MM.1S (cell line): ENCODE measurements around the gene NOC4L.

ENCODE experiments used
- DNase-seq: peaks from one replicate; pipeline ENCODE4 v3.0.0-alpha.2; 2015
- H2AFZ ChIP-seq: fragments of 300-600 bp; sonication (generic); 2 replicates; pipeline ENCODE4 v1.6.0; 2016; ENCODE audit warnings: antibody characterized with exemption, low read length
- H3F3A ChIP-seq: fragments of 300-600 bp; sonication (generic); 2 replicates; pipeline ENCODE4 v1.6.1; 2016; ENCODE audit warnings: mild to moderate bottlenecking, antibody characterized with exemption, low read length, moderate library complexity, mixed read lengths; ENCODE audit not compliant: insufficient read depth
- H3K27ac ChIP-seq: fragments of 300-600 bp; sonication (generic); 2 replicates; pipeline ENCODE4 v1.5.1; 2016; ENCODE audit warnings: mild to moderate bottlenecking, low read length
- H3K27me3 ChIP-seq: fragments of 300-600 bp; sonication (generic); replicated peaks from 2 replicates; pipeline ENCODE4 v1.6.0; 2016; ENCODE audit warnings: low read length; ENCODE audit not compliant: insufficient read depth
- H3K36me3 ChIP-seq: fragments of 300-600 bp; sonication (generic); replicated peaks from 2 replicates; pipeline ENCODE4 v1.6.1; 2016; ENCODE audit warnings: mild to moderate bottlenecking, low read length, mixed read lengths; ENCODE audit not compliant: insufficient read depth
- H3K4me1 ChIP-seq: fragments of 300-600 bp; sonication (generic); 2 replicates; pipeline ENCODE4 v1.6.1; 2016; ENCODE audit warnings: low read length, mixed read lengths
- H3K4me2 ChIP-seq: fragments of 300-600 bp; sonication (generic); 2 replicates; pipeline ENCODE4 v1.6.0; 2016; ENCODE audit warnings: low read depth, low read length
- H3K4me3 ChIP-seq: fragments of 300-600 bp; sonication (generic); 2 replicates; pipeline ENCODE4 v1.5.1; 2016; ENCODE audit warnings: low read length, mixed read lengths
- H3K79me2 ChIP-seq: fragments of 300-600 bp; sonication (generic); 2 replicates; pipeline ENCODE4 v1.6.1; 2016; ENCODE audit warnings: mixed run types, low read length, mixed read lengths
- H3K9ac ChIP-seq: fragments of 300-600 bp; sonication (generic); 2 replicates; pipeline ENCODE4 v1.6.1; 2016; ENCODE audit warnings: low read length, mixed read lengths
- H3K9me2 ChIP-seq: fragments of 300-600 bp; sonication (generic); replicated peaks from 2 replicates; pipeline ENCODE4 v1.6.1; 2016; ENCODE audit warnings: mild to moderate bottlenecking, low read length, mixed read lengths; ENCODE audit not compliant: insufficient read depth
- H3K9me3 ChIP-seq: fragments of 300-600 bp; sonication (generic); replicated peaks from 2 replicates; pipeline ENCODE4 v1.6.1; 2016; ENCODE audit warnings: mild to moderate bottlenecking, low read length, mixed read lengths; ENCODE audit not compliant: insufficient read depth
- H4K20me1 ChIP-seq: fragments of 300-600 bp; sonication (generic); 2 replicates; pipeline ENCODE4 v1.6.1; 2016; ENCODE audit warnings: mild to moderate bottlenecking, low read length, moderate library complexity, mixed read lengths; ENCODE audit not compliant: insufficient read depth
- EZH2 ChIP-seq: fragments of 300-600 bp; sonication (generic); optimal IDR thresholded peaks from 2 replicates; pipeline ENCODE3; 2017; ENCODE audit warnings: low read depth, mild to moderate bottlenecking, antibody characterized with exemption, low read length, mixed read lengths
- EZH2phosphoT487 ChIP-seq: fragments of 300-600 bp; sonication (generic); IDR thresholded peaks from 2 replicates; pipeline ENCODE4 v1.6.1; 2018; ENCODE audit warnings: antibody characterized with exemption, low read length
- TF ChIP-seq, protein P1 (sequence below): fragments of 300-600 bp; sonication (generic); IDR thresholded peaks from 2 replicates; pipeline ENCODE4 v1.5.1; 2016; ENCODE audit warnings: antibody characterized with exemption, low read length, mixed read lengths

NOC4L gene

DNA sequence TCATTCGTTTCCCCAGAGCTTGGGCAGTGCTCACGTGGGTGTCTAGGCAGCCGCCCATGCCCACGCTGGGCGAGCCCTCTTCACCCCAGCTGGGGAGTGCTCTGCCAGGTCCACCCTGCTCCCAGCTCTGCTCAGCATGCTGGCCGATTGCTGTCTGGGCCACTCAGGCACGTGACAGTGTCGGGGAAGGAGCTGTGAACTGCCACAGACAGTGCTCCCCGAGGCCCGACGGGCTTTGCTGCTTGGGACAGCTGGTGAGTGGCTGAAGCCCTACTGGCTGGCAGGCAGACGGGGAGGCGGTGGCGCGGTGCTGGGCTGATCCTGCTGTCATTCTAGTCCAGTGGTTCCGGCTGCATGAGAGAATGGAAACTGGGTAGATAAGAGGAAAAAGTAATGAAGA, 15.8 kb downstream of the NOC4L start:
- H3K79me2 ChIP-seq: no peaks in the 10 kb centered on the region
- TF ChIP-seq EZH2phosphoT487 (no peak), EZH2 (no peak)
- TF ChIP-seq, protein P1, sequence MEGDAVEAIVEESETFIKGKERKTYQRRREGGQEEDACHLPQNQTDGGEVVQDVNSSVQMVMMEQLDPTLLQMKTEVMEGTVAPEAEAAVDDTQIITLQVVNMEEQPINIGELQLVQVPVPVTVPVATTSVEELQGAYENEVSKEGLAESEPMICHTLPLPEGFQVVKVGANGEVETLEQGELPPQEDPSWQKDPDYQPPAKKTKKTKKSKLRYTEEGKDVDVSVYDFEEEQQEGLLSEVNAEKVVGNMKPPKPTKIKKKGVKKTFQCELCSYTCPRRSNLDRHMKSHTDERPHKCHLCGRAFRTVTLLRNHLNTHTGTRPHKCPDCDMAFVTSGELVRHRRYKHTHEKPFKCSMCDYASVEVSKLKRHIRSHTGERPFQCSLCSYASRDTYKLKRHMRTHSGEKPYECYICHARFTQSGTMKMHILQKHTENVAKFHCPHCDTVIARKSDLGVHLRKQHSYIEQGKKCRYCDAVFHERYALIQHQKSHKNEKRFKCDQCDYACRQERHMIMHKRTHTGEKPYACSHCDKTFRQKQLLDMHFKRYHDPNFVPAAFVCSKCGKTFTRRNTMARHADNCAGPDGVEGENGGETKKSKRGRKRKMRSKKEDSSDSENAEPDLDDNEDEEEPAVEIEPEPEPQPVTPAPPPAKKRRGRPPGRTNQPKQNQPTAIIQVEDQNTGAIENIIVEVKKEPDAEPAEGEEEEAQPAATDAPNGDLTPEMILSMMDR: no peak
- no peak overlapping the region for H2AFZ ChIP-seq
- no peak overlapping the region for H3K9ac ChIP-seq
- no peaks in the 10 kb centered on the region for H3F3A ChIP-seq
- no peak overlapping the region for H3K27ac ChIP-seq
- H3K36me3 ChIP-seq: no peaks in the 10 kb centered on the region
- no peaks in the 10 kb centered on the region for H3K9me2 ChIP-seq
- H4K20me1 ChIP-seq: no peaks in the 10 kb centered on the region
- DNase-seq: no peak
- H3K27me3 ChIP-seq: no peaks in the 10 kb centered on the region
- no peaks in the 10 kb centered on the region for H3K4me1 ChIP-seq
- no peak overlapping the region for H3K4me2 ChIP-seq
- H3K4me3 ChIP-seq: no peak overlapping the region
- H3K9me3 ChIP-seq: no peaks in the 10 kb centered on the region

DNA sequence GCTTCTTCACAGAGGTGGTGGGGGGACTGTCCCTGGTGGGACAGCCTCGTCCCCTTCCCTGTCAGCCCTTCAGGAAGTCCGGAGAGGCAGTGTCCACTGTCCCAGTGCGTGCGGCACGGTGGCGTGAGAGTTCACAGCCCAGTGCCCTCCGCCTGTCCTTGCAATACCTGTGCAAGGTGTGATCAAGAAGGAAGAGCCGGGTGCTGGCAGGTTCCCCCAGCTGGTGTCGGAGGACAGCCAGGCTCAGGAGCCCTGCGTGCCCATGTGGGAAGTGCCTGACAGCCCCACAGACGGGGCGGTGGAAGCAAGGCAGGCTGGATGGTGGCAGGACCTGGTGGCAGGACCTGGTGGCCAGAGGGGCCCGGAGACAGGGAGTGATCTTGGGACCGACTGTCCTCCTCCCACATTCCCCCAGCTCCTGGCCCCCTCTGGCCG, 16.4 kb downstream of the NOC4L start:
- H3K79me2 ChIP-seq: no peaks in the 10 kb centered on the region
- no peak for DNase-seq
- no peaks in the 10 kb centered on the region for H3K9me2 ChIP-seq
- H3K4me2 ChIP-seq: no peak overlapping the region
- no peak for TF ChIP-seq EZH2
- TF ChIP-seq, protein P1: no peak
- no peak for TF ChIP-seq EZH2phosphoT487
- H3K4me3 ChIP-seq: no peak overlapping the region
- H3K9ac ChIP-seq: no peak overlapping the region
- H3K36me3 ChIP-seq: no peaks in the 10 kb centered on the region
- no peaks in the 10 kb centered on the region for H3F3A ChIP-seq
- no peak overlapping the region for H2AFZ ChIP-seq
- H3K27ac ChIP-seq: no peak overlapping the region
- no peaks in the 10 kb centered on the region for H3K9me3 ChIP-seq
- no peaks in the 10 kb centered on the region for H3K4me1 ChIP-seq
- H3K27me3 ChIP-seq: no peaks in the 10 kb centered on the region
- no peaks in the 10 kb centered on the region for H4K20me1 ChIP-seq

DNA sequence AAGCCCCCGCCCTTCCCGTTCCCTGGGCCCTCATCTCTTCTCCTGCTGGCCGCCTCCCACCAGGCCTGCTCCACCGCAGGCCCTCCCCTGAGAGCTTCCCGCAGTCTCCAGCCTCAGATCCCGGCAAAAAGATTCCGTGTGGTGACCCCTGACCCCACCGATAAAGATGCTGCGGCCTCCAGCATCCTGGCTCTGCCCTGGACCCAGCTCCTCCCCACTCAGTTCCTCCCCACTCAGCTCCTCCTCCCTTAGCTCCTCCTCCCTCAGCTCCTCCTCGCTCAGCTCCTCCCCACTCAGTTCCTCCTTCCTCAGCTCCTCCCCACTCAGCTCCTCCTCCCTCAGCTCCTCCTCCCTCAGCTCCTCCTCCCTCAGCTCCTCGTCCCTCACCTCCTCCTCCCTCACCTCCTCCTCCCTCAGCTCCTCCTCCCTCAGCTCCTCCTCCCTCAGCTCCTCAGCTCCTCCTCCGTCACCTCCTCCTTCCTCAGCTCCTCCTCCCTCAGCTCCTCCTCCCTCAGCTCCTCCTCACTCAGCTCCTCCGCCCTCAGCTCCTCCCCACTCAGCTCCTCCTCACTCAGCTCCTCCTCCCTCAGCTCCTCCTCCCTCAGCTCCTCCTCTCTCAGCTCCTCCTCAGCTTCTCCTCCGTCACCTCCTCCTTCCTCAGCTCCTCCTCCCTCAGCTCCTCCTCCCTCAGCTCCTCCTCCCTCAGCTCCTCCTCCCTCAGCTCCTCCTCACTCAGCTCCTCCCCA, 17.0 kb downstream of the NOC4L start:
- H3K27me3 ChIP-seq: no peaks in the 10 kb centered on the region
- no peak overlapping the region for H3K4me3 ChIP-seq
- H3K4me1 ChIP-seq: no peaks in the 10 kb centered on the region
- H3K27ac ChIP-seq: no peak overlapping the region
- no peaks in the 10 kb centered on the region for H3K9me3 ChIP-seq
- no peaks in the 10 kb centered on the region for H3K36me3 ChIP-seq
- no peaks in the 10 kb centered on the region for H3K9me2 ChIP-seq
- no peaks in the 10 kb centered on the region for H3K79me2 ChIP-seq
- H4K20me1 ChIP-seq: no peaks in the 10 kb centered on the region
- no peak for DNase-seq
- H2AFZ ChIP-seq: no peak overlapping the region
- no peak overlapping the region for H3K4me2 ChIP-seq
- TF ChIP-seq, protein P1: no peak
- no peak for TF ChIP-seq EZH2
- TF ChIP-seq EZH2phosphoT487: no peak
- H3F3A ChIP-seq: no peaks in the 10 kb centered on the region
- H3K9ac ChIP-seq: no peak overlapping the region
